ENCODE measurements around the gene MARK4. TPM values are rescaled to one million over a fixed set of nuclear protein-coding genes. Genes with fewer than 3 reads are reported as not detected.
"Not testable (repeated sequence)": the region's sequence is repeated elsewhere in the genome, so short reads cannot be mapped to it uniquely, and the experiment has no call there.

The MARK4 gene
- total RNA-seq, 2 donors from 2014 or later: 12.7 to 28.6 TPM

GRCh38 chr19:45323671-45324081 lies 72.6 kb downstream of the MARK4 start:
- intact Hi-C loops (cut with DNase I): no loop called here
- Histone ChIP-seq H3K9me3 (no peaks in the 10 kb centered on the region), H3K36me3 (no peaks in the 10 kb centered on the region), H3K27me3 (peaks cover 21% of the 10 kb centered on the region), H3K4me3 (no peak overlapping the region), H3K27ac (no peak overlapping the region), H3K4me1 (no peaks in the 10 kb centered on the region), H3K9ac (ENCODE audit: low read depth in 2 of 2, low read length in 2 of 2) (no peak overlapping the region)
- no peak for DNase-seq
- TF ChIP-seq CTCF (IDR thresholded peaks at IDR 0.05): no peak

- Histone ChIP-seq H3K36me3 (no peaks in the 10 kb centered on the region), H3K4me3 (no peak overlapping the region)
Measured at GRCh38 chr19:45324349-45324907, 73.4 kb downstream of the MARK4 start.

GRCh38 chr19:45327404-45328143 lies 76.5 kb downstream of the MARK4 start:
- no peak for TF ChIP-seq CTCF (IDR thresholded peaks at IDR 0.05)
- no peak overlapping the region for H3K9ac ChIP-seq (ENCODE audit: low read depth in 2 of 2, low read length in 2 of 2)
- H3K27ac ChIP-seq: no peak overlapping the region
- no peaks in the 10 kb centered on the region for H3K9me3 ChIP-seq
- no peak for DNase-seq
- H3K36me3 ChIP-seq: no peaks in the 10 kb centered on the region
- H3K4me3 ChIP-seq: no peak overlapping the region
- intact Hi-C loops (cut with DNase I): no loop called here
- peaks cover 20% of the 10 kb centered on the region for H3K27me3 ChIP-seq
- H3K4me1 ChIP-seq: no peaks in the 10 kb centered on the region

More at GRCh38 chr19:45324349-45324907, 73.4 kb downstream of the MARK4 start:
- H3K9me3 ChIP-seq: no peaks in the 10 kb centered on the region
- no peak for DNase-seq
- no peaks in the 10 kb centered on the region for H3K4me1 ChIP-seq
- no peak for TF ChIP-seq CTCF (IDR thresholded peaks at IDR 0.05)
- no peak overlapping the region for H3K27ac ChIP-seq
- H3K27me3 ChIP-seq: peaks cover 21% of the 10 kb centered on the region
- intact Hi-C loops (cut with DNase I): no loop called here
- H3K9ac ChIP-seq (ENCODE audit: low read depth in 2 of 2, low read length in 2 of 2): no peak overlapping the region

- no peak for DNase-seq
- Histone ChIP-seq H3K9ac (ENCODE audit: low read depth in 2 of 2, low read length in 2 of 2) (no peak overlapping the region), H3K27ac (no peak overlapping the region), H3K9me3 (no peaks in the 10 kb centered on the region), H3K36me3 (no peaks in the 10 kb centered on the region), H3K4me1 (no peaks in the 10 kb centered on the region), H3K4me3 (no peak overlapping the region), H3K27me3 (no peaks in the 10 kb centered on the region)
- intact Hi-C loops (cut with DNase I): no loop called here
- no peak for TF ChIP-seq CTCF (IDR thresholded peaks at IDR 0.05)
Measured at GRCh38 chr19:45331411-45331810, 80.3 kb downstream of the MARK4 start.

- H3K27ac ChIP-seq: no peak overlapping the region
- H3K9ac ChIP-seq (ENCODE audit: low read depth in 2 of 2, low read length in 2 of 2): no peak overlapping the region
- TF ChIP-seq CTCF (IDR thresholded peaks at IDR 0.05): no peak
- H3K4me1 ChIP-seq: no peaks in the 10 kb centered on the region
- H3K9me3 ChIP-seq: no peaks in the 10 kb centered on the region
- no peaks in the 10 kb centered on the region for H3K27me3 ChIP-seq
- intact Hi-C loops (cut with DNase I): no loop called here
- DNase-seq: no peak
- no peaks in the 10 kb centered on the region for H3K36me3 ChIP-seq
- H3K4me3 ChIP-seq: no peak overlapping the region
Measured at GRCh38 chr19:45333609-45334303, 82.7 kb downstream of the MARK4 start.

- H3K36me3 ChIP-seq; intact Hi-C loops (cut with DNase I); DNase-seq; H3K9me3 ChIP-seq; H3K27me3 ChIP-seq; H3K4me3 ChIP-seq; H3K9ac ChIP-seq (ENCODE audit: low read depth in 2 of 2, low read length in 2 of 2); H3K27ac ChIP-seq; H3K4me1 ChIP-seq: not testable (repeated sequence)
Measured at GRCh38 chr19:45334881-45335280, 83.8 kb downstream of the MARK4 start.

Measured in colonic mucosa (tissue), 4 donors.